Ovary (tissue), 3 donors: Measurements from ENCODE around the gene DNAH3.

ENCODE experiments used
- EP300 ChIP-seq: sonication (generic); formaldehyde crosslinking; IDR thresholded peaks from one replicate; pipeline ENCODE4 v1.6.1; 2017; ENCODE audit warnings: antibody characterized with exemption
- POLR2A ChIP-seq: fragments of 450-650 bp; IDR thresholded peaks from one replicate; pipeline ENCODE4 v1.6.1; 2017; ENCODE audit warnings: antibody characterized with exemption, mild to moderate bottlenecking, moderate library complexity
- TF ChIP-seq, protein P1 (sequence below), 3 donors: fragments of 450-650 bp in 2 of 3; fragments of 200-600 bp in 1 of 3; IDR thresholded peaks; one replicate each; pipeline versions ENCODE4 v1.5.1 to v1.8.0; 2016 to 2022; ENCODE audit warnings: antibody characterized with exemption in 3 of 3, mild to moderate bottlenecking in 1 of 3
- donor health status: DM: no; HTN: no; CAD: no.

- TF ChIP-seq, protein P1, sequence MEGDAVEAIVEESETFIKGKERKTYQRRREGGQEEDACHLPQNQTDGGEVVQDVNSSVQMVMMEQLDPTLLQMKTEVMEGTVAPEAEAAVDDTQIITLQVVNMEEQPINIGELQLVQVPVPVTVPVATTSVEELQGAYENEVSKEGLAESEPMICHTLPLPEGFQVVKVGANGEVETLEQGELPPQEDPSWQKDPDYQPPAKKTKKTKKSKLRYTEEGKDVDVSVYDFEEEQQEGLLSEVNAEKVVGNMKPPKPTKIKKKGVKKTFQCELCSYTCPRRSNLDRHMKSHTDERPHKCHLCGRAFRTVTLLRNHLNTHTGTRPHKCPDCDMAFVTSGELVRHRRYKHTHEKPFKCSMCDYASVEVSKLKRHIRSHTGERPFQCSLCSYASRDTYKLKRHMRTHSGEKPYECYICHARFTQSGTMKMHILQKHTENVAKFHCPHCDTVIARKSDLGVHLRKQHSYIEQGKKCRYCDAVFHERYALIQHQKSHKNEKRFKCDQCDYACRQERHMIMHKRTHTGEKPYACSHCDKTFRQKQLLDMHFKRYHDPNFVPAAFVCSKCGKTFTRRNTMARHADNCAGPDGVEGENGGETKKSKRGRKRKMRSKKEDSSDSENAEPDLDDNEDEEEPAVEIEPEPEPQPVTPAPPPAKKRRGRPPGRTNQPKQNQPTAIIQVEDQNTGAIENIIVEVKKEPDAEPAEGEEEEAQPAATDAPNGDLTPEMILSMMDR (IDR thresholded peaks at IDR 0.05): no peak
- no peak for TF ChIP-seq POLR2A
- no peak for TF ChIP-seq EP300
These were observed 264.3 kb downstream of the DNAH3 start for GRCh38 chr16:20886320-20886719.
